ENCODE measurements around the gene CNGA3.

Gene CNGA3

GRCh38 chr2:98329549-98329948 lies 16.7 kb upstream of the CNGA3 start:
- no peak for DNase-seq (ENCODE audit: low read depth)

GRCh38 chr2:98332989-98333388 lies 13.3 kb upstream of the CNGA3 start:
- DNase-seq (ENCODE audit: low read depth), result no peak

GRCh38 chr2:98333922-98334321 lies 12.3 kb upstream of the CNGA3 start:
- DNase-seq (ENCODE audit: low read depth), result no peak

- DNase-seq (ENCODE audit: low read depth), result no peak
These were observed 11.7 kb upstream of the CNGA3 start for GRCh38 chr2:98334439-98335078.

- no peak for DNase-seq (ENCODE audit: low read depth)
These were observed 11.0 kb upstream of the CNGA3 start for GRCh38 chr2:98335271-98335670.

- DNase-seq (ENCODE audit: low read depth), result no peak
These were observed 5.0 kb upstream of the CNGA3 start for GRCh38 chr2:98341241-98341640.

- no peak for DNase-seq (ENCODE audit: low read depth)
These were observed 3.0 kb upstream of the CNGA3 start for GRCh38 chr2:98343285-98343684.

- DNase-seq (ENCODE audit: low read depth), result no peak
These were observed 1.2 kb downstream of the CNGA3 start for GRCh38 chr2:98347298-98348065.

- no peak for DNase-seq (ENCODE audit: low read depth)
These were observed 1.9 kb downstream of the CNGA3 start for GRCh38 chr2:98348066-98348561.

- DNase-seq (ENCODE audit: low read depth), result no peak
These were observed 4.2 kb downstream of the CNGA3 start for GRCh38 chr2:98350411-98350810.

- DNase-seq (ENCODE audit: low read depth), result no peak
These were observed 9.6 kb downstream of the CNGA3 start for GRCh38 chr2:98355881-98356280.

- DNase-seq (ENCODE audit: low read depth), result no peak
These were observed 10.5 kb downstream of the CNGA3 start for GRCh38 chr2:98356729-98357128.

GRCh38 chr2:98357849-98358248 lies 11.6 kb downstream of the CNGA3 start:
- no peak for DNase-seq (ENCODE audit: low read depth)

- DNase-seq (ENCODE audit: low read depth), result no peak
These were observed 13.7 kb downstream of the CNGA3 start for GRCh38 chr2:98359986-98360385.

GRCh38 chr2:98367721-98368120 lies 21.5 kb downstream of the CNGA3 start:
- no peak for DNase-seq (ENCODE audit: low read depth)

GRCh38 chr2:98369710-98370239 lies 23.5 kb downstream of the CNGA3 start:
- DNase-seq (ENCODE audit: low read depth), result no peak

- DNase-seq (ENCODE audit: low read depth), result no peak
These were observed 25.9 kb downstream of the CNGA3 start for GRCh38 chr2:98372121-98372520.

- no peak for DNase-seq (ENCODE audit: low read depth)
These were observed 26.3 kb downstream of the CNGA3 start for GRCh38 chr2:98372579-98372978.

GRCh38 chr2:98374286-98374685 lies 28.0 kb downstream of the CNGA3 start:
- DNase-seq (ENCODE audit: low read depth), result no peak

GRCh38 chr2:98374958-98375570 lies 28.8 kb downstream of the CNGA3 start:
- DNase-seq (ENCODE audit: low read depth), result no peak

- no peak for DNase-seq (ENCODE audit: low read depth)
These were observed 30.1 kb downstream of the CNGA3 start for GRCh38 chr2:98376301-98376910.

GRCh38 chr2:98376996-98377395 lies 30.7 kb downstream of the CNGA3 start:
- no peak for DNase-seq (ENCODE audit: low read depth)
